Stimulated activated CD8-positive, alpha-beta memory T cell treated with anti-CD3 and anti-CD28 coated beads, Interleukin-7, amount 100 ng/mL, for 1 hour (primary cell): ENCODE measurements around the gene RHD.
"Not testable (repeated sequence)": the region's sequence is repeated elsewhere in the genome, so short reads cannot be mapped to it uniquely, and the experiment has no call there.

Source experiments
- DNase-seq, 2 donors: peaks; one replicate each; pipeline ENCODE4 v3.0.0-alpha.2; 2020; ENCODE audit warnings: low read depth in 2 of 2

The RHD gene

GRCh38 chr1:25257196-25257595, 15.1 kb upstream of the RHD start:
- no peak for DNase-seq

GRCh38 chr1:25259813-25260212, 12.5 kb upstream of the RHD start:
- not testable (repeated sequence) for DNase-seq

- DNase-seq, result not testable (repeated sequence)
These were observed 12.0 kb upstream of the RHD start for GRCh38 chr1:25260336-25260735.

GRCh38 chr1:25266554-25267287, 5.6 kb upstream of the RHD start:
- DNase-seq, result not testable (repeated sequence)

GRCh38 chr1:25267288-25268142, 4.8 kb upstream of the RHD start:
- DNase-seq, result peak; percentile 86 to 87

GRCh38 chr1:25268143-25268760, 4.1 kb upstream of the RHD start:
- not testable (repeated sequence) for DNase-seq

GRCh38 chr1:25275648-25276047, 3.3 kb downstream of the RHD start:
- DNase-seq, result not testable (repeated sequence)

GRCh38 chr1:25277295-25277694, 5.0 kb downstream of the RHD start:
- not testable (repeated sequence) for DNase-seq

GRCh38 chr1:25278358-25278757, 6.0 kb downstream of the RHD start:
- DNase-seq, result not testable (repeated sequence)

- DNase-seq, result not testable (repeated sequence)
These were observed 6.5 kb downstream of the RHD start for GRCh38 chr1:25278790-25279189.

- DNase-seq, result not testable (repeated sequence)
These were observed 7.4 kb downstream of the RHD start for GRCh38 chr1:25279693-25280111.

GRCh38 chr1:25285862-25286261, 13.6 kb downstream of the RHD start:
- not testable (repeated sequence) for DNase-seq

GRCh38 chr1:25287164-25287563, 14.9 kb downstream of the RHD start:
- not testable (repeated sequence) for DNase-seq

GRCh38 chr1:25288573-25289101, 16.3 kb downstream of the RHD start:
- not testable (repeated sequence) for DNase-seq

- DNase-seq, result not testable (repeated sequence)
These were observed 17.7 kb downstream of the RHD start for GRCh38 chr1:25290043-25290442.

GRCh38 chr1:25293426-25293825, 21.1 kb downstream of the RHD start:
- DNase-seq, result not testable (repeated sequence)

- DNase-seq, result not testable (repeated sequence)
These were observed 22.8 kb downstream of the RHD start for GRCh38 chr1:25294889-25295826.

- DNase-seq, result not testable (repeated sequence)
These were observed 24.2 kb downstream of the RHD start for GRCh38 chr1:25296501-25296900.

GRCh38 chr1:25300729-25301128, 28.4 kb downstream of the RHD start:
- not testable (repeated sequence) for DNase-seq

- DNase-seq, result not testable (repeated sequence)
These were observed 30.0 kb downstream of the RHD start for GRCh38 chr1:25302330-25302729.

GRCh38 chr1:25304936-25305335, 32.6 kb downstream of the RHD start:
- not testable (repeated sequence) for DNase-seq
